Measurements from ENCODE around the gene WIPF2. TPM values are rescaled to one million over a fixed set of nuclear protein-coding genes. Genes with fewer than 3 reads are reported as not detected.

WIPF2 gene
- total and polyA plus RNA-seq, 2 of the 8 experiments (the other 6 are each of a cell fraction or from before 2014, with no cell fraction given) = 6.9 to 25.3 TPM

DNA sequence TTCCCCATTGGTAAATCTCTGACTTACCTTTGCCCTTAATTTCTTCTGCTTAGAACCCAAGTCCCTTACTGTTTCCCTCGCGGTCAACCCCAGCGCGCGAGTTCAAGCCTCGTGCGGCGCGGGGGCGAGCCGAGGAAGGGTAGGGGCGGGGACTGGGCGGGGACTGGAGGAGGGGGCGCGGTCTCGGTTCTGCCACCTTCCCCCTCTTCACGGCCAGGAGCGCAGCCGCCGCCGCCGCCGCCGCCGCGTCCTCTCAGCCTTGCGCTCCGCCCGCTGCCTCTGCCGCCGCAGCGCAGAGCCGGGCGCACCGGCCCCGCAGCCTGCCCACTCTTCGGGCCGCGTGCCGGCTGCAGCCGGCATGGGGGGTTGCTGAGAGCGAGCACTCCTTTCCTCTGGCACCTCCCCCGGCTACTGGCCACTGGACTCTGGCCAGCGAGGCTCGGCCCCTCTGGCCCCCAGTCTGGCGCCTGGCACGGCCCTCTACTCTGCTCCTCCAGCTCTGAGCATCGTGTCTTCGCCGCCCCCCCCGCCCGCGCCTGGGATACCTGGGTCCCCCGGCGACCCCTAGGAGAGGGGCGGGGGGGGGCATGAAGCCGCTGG lies 41.7 kb upstream of the WIPF2 start, which contains the start of gene RAPGEFL1:
RAPGEFL1 (plus strand) TSS at position 196 of the 600 bp plus-strand sequence; CDS start at position 588, 392 bp downstream.
- FAIRE-seq = no peak
- 3% methylated on average over 33 of the region's 57 CpGs; no CpG with 5 or more reads in 1 of the 2 experiments for WGBS, 2 experiments (ENCODE audit: extremely low coverage in 1 of 2, insufficient coverage in 1 of 2, insufficient read length in 1 of 2, insufficient replicate concordance in 2 of 2, low coverage in 1 of 2, low lambda C conversion rate in 2 of 2, missing lambda C conversion rate in 1 of 2)
- TF ChIP-seq, protein P1, sequence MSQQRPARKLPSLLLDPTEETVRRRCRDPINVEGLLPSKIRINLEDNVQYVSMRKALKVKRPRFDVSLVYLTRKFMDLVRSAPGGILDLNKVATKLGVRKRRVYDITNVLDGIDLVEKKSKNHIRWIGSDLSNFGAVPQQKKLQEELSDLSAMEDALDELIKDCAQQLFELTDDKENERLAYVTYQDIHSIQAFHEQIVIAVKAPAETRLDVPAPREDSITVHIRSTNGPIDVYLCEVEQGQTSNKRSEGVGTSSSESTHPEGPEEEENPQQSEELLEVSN (IDR thresholded peaks at IDR 0.05) = peak; percentile 88
- TF ChIP-seq, protein P2, sequence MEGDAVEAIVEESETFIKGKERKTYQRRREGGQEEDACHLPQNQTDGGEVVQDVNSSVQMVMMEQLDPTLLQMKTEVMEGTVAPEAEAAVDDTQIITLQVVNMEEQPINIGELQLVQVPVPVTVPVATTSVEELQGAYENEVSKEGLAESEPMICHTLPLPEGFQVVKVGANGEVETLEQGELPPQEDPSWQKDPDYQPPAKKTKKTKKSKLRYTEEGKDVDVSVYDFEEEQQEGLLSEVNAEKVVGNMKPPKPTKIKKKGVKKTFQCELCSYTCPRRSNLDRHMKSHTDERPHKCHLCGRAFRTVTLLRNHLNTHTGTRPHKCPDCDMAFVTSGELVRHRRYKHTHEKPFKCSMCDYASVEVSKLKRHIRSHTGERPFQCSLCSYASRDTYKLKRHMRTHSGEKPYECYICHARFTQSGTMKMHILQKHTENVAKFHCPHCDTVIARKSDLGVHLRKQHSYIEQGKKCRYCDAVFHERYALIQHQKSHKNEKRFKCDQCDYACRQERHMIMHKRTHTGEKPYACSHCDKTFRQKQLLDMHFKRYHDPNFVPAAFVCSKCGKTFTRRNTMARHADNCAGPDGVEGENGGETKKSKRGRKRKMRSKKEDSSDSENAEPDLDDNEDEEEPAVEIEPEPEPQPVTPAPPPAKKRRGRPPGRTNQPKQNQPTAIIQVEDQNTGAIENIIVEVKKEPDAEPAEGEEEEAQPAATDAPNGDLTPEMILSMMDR (IDR thresholded peaks at IDR 0.05; ENCODE audit: control extremely low read depth in 1 of 3, insufficient read depth in 1 of 3, low read depth in 1 of 3, low read length in 3 of 3) = no peak
- peak; percentile 80 for TF ChIP-seq EGR1 (IDR thresholded peaks at IDR 0.05; ENCODE audit: borderline replicate concordance, low read depth, low read length)
- 0 out of 2 replicates have a peak, but pooled peaks have one; percentile 26 for TF ChIP-seq POLR2AphosphoS5 (IDR thresholded peaks at IDR 0.05; ENCODE audit: low read depth, low read length)

More for the DNA sequence above, 41.7 kb upstream of the WIPF2 start, which contains the start of gene RAPGEFL1:
- Histone ChIP-seq H2AFZ (ENCODE audit: low read length) (no peak within 1 kb of the TSS), H3K4me1 (replicated peaks in 1 of 4; ENCODE audit: control insufficient read depth in 3 of 4, insufficient read depth in 4 of 4, low read length in 3 of 4) (peaks cover 5 to 20% (median 15%) of the 10 kb centered on the region in 4 experiments; a peak in 6 of 7 replicates), H4K8ac (ENCODE audit: extremely low read depth, insufficient read depth, low read length) (peak within 1 kb of the TSS; percentile 53), H3K36me3 (ENCODE audit: control insufficient read depth in 2 of 4, insufficient read depth in 4 of 4, low read length in 3 of 4) (peaks cover 4 to 11% (median 4%) of the 10 kb centered on the region in 4 experiments; a peak in 6 of 8 replicates), H3K27me3 (replicated peaks in 1 of 4; ENCODE audit: control insufficient read depth in 3 of 4, extremely low read depth in 1 of 4, insufficient read depth in 3 of 4, low read length in 3 of 4) (no peaks in the 10 kb centered on the region), H3K27ac (ENCODE audit: low read depth, low read length) (no peak within 1 kb of the TSS), H3K23ac (ENCODE audit: insufficient read length) (no peak within 1 kb of the TSS), H3K9ac (replicated peaks in 1 of 4; ENCODE audit: extremely low read depth in 1 of 4, low read depth in 3 of 4, low read length in 3 of 4) (no peak within 1 kb of the TSS; a peak in 1 of 7 replicates), H4K20me1 (replicated peaks in 1 of 2; ENCODE audit: control insufficient read depth in 1 of 2, insufficient read depth in 2 of 2, low read length in 2 of 2) (peaks cover 2 to 19% of the 10 kb centered on the region in 2 experiments), H2BK20ac (ENCODE audit: low read length) (no peak within 1 kb of the TSS), H3K79me2 (ENCODE audit: control insufficient read depth in 1 of 2, insufficient read depth in 2 of 2, low read length in 2 of 2) (no peaks in the 10 kb centered on the region), H4K91ac (replicated peaks; ENCODE audit: insufficient read length, low read length) (peak within 1 kb of the TSS; percentile 0), H3K4me3 (ENCODE audit: extremely low read depth in 1 of 4, insufficient read depth in 2 of 4, low read depth in 3 of 4, low read length in 4 of 4) (peak within 1 kb of the TSS; percentile 39 to 80 (median 46)), H3K4ac (replicated peaks; ENCODE audit: insufficient read length, low read depth, low read length) (no peak within 1 kb of the TSS), H3K79me1 (ENCODE audit: low read depth, low read length) (no peaks in the 10 kb centered on the region), H2BK15ac (ENCODE audit: low read length) (no peak within 1 kb of the TSS; the same call in 1 of the 2 replicates), H2BK12ac (ENCODE audit: low read depth, low read length) (no peak within 1 kb of the TSS), H3K9me3 (ENCODE audit: insufficient read depth in 2 of 2, low read depth in 1 of 2, low read length in 1 of 2) (no peaks in the 10 kb centered on the region), H3K4me2 (ENCODE audit: insufficient read depth in 1 of 2, low read depth in 2 of 2, low read length in 2 of 2) (peak within 1 kb of the TSS; percentile 59 to 91), H3K14ac (ENCODE audit: insufficient read length) (no peak within 1 kb of the TSS), H4K5ac (ENCODE audit: insufficient read length, low read depth, low read length) (no peak within 1 kb of the TSS), H3K56ac (replicated peaks; ENCODE audit: insufficient read length, low read depth, low read length) (no peak within 1 kb of the TSS), H2AK5ac (ENCODE audit: low read depth, low read length) (0 out of 2 replicates have a peak within 1 kb of the TSS, but pooled peaks have one; percentile 24), H2BK5ac (ENCODE audit: low read depth, low read length) (no peak within 1 kb of the TSS), H2BK120ac (replicated peaks; ENCODE audit: low read depth, low read length) (no peak within 1 kb of the TSS), H3K23me2 (ENCODE audit: low read depth, low read length) (peaks cover 2% of the 10 kb centered on the region; the same call in 1 of the 2 replicates), H3K18ac (ENCODE audit: extremely low read depth, low read length) (no peak within 1 kb of the TSS)
- POLR2A ChIA-PET (ENCODE audit: partially characterized antibody) = interaction anchor here (0.6 to 9.1 kb wide), 8 partner anchors 10 to 63 kb away, joined by 3 to 105 read pairs (median 3); partner anchors contain the start of genes CASC3 and MSL1
- CTCF ChIA-PET (ENCODE audit: partially characterized antibody) = interaction anchor here (1.2 to 7.3 kb wide), 3 partner anchors 14 to 162 kb away, joined by 3 to 59 read pairs (median 5); partner anchors contain the start of gene CSF3
- peak in 1 of 2 experiments; percentile 86 for DNase-seq (ENCODE audit: low read depth in 1 of 2, low spot score in 2 of 2)
